ENCODE measurements around the gene IFI27L1.
"Not testable (repeated sequence)": the region's sequence is repeated elsewhere in the genome, so short reads cannot be mapped to it uniquely, and the experiment has no call there.

Gene IFI27L1

DNA sequence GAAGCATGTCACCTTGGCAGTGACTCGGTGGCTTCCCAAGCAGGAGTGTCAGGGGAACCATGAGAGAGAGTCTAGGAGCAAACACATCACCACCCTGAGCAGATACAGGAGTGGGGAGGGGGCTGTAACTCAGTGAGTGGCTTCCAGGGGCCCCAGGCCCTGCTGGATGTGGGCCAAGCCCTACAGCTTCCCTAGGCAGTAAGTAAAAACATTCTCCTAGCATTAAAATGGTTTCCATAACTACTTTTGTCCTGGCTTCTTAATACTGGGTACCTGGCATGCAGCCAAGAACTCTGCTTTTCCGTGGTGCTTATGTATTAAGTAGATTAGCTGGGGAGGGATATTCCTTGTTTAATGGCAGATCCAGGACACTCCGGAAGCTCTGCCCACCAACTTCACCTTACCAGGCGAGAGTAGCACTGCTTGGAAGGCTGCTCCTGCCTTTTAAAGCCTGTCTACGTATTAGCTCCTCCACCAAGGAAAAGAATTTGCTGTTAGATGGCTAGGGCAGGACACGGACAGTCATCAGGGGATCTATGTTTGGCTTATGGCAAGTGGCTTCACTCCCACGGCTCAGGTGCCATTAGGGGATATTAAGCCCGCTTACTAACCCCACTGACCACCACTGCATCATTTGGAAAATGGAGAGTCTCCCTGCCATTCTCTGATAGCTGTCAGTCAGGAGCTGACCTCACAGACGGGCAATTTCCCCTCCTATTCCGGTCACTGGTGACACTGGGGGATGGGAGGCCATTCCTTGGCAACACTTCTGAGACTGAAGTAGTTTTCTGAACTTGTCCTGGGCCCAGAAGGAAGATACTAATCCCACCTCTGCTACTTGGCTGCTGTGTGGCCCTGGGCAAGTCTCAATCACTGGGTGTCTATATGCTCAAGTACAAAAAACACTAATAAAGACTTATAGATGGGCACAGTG, 32.2 kb upstream of the IFI27L1 start:
- DNase-seq (ENCODE audit: low read depth), result no peak

DNA sequence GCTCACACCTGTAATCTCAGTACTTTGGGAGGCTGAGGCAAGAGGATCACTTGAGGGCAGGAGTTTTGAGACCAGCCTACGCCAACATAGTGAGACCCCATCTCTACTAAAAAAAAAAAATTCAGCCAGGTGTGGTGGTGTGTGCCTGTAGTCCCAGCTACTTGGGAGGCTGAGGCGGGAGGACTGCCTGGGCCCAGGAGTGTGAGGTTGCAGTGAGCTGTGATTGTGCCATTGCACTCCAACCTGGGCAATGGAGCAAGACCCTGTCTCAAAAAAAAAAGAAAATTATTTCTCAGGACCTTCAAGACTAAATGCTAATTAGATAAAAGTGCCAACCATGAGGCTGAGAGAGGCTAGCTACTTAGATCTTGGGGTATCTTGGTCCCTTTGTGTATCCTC, 31.5 kb upstream of the IFI27L1 start:
- no peak for DNase-seq (ENCODE audit: low read depth)

GRCh38 chr14:94050231-94050880, 30.8 kb upstream of the IFI27L1 start:
- no peak for DNase-seq (ENCODE audit: low read depth)

DNA sequence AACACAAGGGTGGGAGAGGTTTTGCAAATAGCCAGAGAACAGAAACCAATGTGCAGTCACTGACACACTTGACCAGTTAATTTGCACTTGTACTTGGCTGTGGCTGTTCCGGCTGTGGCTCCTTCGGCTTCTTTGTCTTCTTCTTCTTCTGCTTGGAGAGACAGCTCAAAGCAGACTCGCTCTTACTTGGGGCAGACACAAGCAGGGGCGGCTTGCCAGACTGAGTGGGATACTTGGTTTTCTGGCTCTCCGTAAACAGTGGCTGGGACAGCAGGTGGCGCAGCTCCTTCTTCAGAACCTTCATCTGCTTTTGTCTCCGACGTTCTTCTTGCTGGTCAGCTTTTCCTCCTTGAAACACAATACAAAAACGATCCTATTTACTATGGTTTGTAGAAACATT, 30.0 kb upstream of the IFI27L1 start:
- no peak for DNase-seq (ENCODE audit: low read depth)

DNA sequence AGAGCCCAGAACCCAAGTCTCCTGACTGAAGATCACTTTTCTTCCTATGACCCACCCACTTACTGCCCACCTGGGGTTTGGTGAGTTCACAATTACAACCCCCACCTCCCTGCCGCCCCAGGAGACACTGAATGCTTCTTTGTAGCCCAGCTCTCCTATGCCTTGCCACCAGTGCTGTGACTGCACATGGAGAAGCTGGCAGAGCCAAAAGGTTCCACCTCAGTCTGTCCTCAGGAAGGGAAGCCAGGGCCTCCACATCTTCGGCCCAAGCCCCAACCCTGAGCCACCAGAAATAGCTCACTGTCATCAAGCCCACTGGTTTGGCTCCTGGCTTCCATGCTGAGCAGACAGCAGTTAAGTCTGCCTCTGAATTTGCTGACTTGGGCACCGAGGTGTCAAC, 29.3 kb upstream of the IFI27L1 start:
- no peak for DNase-seq (ENCODE audit: low read depth)

DNA sequence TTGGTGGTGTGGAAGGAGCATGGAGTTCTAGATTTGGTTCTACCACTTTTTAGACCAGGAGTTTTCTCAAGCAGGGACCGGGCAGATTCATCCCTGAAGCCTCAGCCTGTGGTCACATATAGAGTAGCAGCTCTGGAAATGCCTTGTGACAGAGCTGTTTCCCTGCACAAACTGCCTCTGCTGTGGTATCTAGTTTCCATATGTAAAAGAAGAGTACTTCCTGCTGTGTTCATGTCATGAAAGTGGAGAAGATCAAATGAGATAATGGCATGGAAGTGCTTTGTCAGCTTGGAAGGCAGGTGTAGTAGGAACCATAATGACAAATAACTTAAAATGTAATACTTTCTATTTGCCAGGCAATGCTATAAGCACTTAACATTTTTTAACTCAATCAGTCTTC, 28.9 kb upstream of the IFI27L1 start:
- DNase-seq (ENCODE audit: low read depth), result no peak

DNA sequence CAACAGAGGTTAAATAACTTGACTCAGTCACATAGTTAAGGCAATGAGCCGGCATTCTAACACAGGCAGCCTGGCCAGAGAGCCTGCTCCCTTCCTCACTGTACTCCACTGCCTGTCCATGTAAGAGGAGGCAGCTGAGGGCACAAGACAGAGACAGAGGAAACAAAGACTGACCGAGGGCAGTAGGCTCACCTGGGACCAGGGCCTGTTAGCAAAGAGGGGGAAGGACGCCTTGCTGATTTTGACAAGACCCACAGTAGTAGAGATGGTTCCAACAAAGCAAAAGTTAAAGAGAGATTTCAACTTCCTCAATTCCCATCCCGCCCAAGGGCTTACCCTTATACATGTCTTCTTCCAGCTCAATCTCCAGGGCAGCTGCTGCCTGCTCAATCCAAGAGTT, 28.4 kb upstream of the IFI27L1 start:
- no peak for DNase-seq (ENCODE audit: low read depth)

DNA sequence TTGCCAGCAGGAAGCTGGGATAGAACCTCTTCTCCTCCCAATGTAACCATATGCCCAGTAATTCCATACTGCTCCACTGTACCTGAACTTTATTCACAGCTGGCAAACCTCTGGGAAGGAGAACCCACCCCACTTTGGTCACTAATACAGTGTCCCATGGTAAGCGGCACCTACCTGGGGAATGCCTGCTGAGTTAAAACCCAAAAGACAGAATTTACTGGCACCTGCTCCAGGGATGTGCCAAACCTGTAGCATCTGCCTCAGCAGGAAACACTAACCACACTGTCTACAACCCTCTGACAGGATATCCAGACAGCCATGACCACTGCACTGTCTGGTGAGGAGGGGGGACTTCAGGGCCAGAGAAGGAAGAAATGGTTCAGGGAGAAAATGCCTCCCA, 26.7 kb upstream of the IFI27L1 start:
- DNase-seq (ENCODE audit: low read depth), result no peak

DNA sequence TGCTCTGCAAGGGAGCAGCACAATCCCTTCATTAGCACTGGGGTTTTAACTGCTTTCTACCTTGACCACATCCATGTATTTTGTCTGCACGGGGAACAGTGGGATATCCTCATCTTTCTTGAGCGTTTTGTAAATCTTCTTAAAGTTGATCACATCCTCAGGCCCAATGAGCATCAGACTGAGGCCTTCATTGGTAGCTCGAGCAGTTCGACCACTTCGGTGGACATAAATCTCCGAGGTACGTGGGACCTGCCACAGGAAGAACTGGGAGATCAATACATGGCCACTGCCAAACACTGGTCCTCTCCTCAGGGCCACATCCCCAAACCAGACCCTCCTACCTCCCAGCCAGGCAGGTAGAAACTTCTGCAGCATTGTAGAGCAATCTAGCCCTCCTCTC, 26.2 kb upstream of the IFI27L1 start:
- DNase-seq (ENCODE audit: low read depth), result no peak

GRCh38 chr14:94056579-94057308, 24.4 kb upstream of the IFI27L1 start:
- DNase-seq (ENCODE audit: low read depth), result no peak

GRCh38 chr14:94058128-94058673, 22.9 kb upstream of the IFI27L1 start:
- no peak for DNase-seq (ENCODE audit: low read depth)

DNA sequence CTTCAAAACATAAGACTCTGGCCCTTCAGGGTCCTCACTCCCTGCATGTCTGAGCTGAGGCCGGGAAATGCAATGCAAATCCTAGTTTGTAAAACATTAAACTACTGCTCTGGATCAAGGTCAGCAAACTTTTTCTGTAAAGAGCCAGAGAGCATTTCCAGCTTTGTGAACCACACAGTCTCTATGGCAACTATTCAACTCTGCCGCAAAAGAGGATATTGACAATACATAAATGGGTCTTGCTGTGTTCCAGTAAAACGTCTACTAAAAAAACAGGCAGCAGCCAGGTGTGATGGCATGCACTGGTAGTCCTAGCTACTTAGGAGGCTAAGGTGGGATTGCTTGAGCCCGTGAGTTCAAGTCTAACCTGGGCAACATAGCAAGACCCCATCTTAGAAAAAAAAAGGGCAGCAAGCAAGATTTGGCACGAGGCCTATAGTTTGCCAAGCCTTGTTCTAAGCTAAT, 22.4 kb upstream of the IFI27L1 start:
- no peak for DNase-seq (ENCODE audit: low read depth)

GRCh38 chr14:94059998-94060397, 21.1 kb upstream of the IFI27L1 start:
- DNase-seq (ENCODE audit: low read depth), result no peak

DNA sequence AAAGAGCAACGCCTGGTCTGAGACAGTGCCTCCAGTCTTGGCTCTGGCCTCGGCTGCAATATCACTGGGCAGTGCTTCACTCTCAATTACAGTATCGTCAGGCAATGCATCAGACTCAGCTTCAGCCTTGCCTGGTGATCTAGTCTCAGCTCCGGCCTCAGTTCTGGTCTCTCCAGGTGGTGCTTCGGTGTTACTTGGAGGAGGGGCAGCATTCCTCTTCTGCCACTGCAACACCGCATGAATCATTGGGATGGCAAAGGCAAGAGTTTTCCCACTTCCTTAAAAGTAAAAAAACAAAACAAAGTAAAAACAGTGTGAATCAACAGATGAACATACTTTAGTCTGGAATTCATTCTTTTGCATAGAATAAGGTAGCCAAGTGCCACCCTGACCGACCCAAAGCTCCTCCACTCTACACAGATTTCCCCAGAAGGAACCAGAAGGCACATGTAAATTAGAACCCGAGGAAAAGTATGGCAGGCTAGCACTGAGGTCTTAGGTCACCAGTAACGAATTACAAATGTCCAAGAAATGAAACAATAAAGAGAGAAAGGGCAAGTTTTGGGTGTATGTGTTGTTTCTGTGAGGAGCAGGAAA, 18.7 kb upstream of the IFI27L1 start:
- no peak for DNase-seq (ENCODE audit: low read depth)

- no peak for DNase-seq (ENCODE audit: low read depth)
Observed at GRCh38 chr14:94066089-94066676, 14.9 kb upstream of the IFI27L1 start.

DNA sequence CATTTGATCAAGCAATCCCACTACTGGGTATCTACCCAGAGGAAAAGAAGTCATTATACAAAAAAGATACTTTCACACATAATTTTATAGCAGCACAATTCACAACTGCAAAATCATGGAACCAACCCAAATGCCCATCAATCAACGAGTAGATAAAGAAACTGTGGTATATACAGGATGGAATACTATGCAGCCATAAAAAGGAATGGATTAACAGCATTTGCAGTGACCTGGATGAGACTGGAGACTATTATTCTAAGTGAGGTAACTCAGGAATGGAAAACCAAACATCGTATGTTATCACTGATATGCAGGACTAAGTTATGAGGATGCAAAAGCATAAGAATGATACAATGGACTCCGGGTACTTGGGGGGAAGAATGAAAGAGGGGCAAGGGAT, 9.0 kb upstream of the IFI27L1 start:
- not testable (repeated sequence) for DNase-seq (ENCODE audit: low read depth)

- DNase-seq (ENCODE audit: low read depth), result no peak
Observed at GRCh38 chr14:94074534-94074933, 6.6 kb upstream of the IFI27L1 start.

DNA sequence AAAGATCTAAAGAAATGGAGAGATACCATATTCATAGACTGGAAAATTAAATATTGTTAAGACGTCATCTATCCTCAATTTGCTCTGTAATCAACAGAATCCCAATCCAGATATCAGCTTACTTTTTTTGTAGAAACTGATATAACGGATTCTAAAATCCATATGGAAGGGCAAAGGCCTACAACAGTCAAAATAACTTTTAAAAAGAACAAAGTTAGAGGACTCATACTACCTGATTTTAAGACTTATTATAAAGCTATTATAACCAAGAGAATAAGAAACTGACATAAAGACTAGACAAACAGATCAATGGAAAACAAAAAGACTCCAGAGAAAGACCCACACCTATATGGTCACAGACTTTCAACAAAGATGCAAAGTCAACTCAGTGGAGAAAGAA, 6.1 kb upstream of the IFI27L1 start:
- DNase-seq (ENCODE audit: low read depth), result no peak

GRCh38 chr14:94077111-94077821, 3.8 kb upstream of the IFI27L1 start:
- no peak for DNase-seq (ENCODE audit: low read depth)

DNA sequence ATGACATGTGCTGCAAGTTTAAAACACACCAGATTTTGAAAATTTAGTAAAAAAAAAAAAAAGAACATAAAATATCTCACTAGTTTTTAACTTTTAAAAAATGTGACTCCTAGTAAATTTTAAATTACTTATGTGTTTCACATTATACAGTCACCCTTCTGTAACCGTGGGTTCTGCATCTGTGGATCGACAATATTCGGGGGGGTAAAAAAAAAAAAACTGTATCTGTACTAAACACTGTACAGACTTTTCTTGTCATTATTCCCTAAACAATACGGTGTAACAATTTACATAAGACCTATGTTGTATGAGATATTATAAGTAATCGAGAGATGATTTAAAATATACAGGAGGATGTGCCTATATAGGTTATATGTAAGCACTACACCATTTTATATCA, 3.3 kb upstream of the IFI27L1 start:
- no peak for DNase-seq (ENCODE audit: low read depth)

Data from activated T-cell treated with anti-CD3 and anti-CD28 coated beads for 24 hours (primary cell).